Nephron progenitor cell (in vitro differentiated cells): ENCODE data around the gene TMEM8B.
"Not testable (repeated sequence)": the region's sequence is repeated elsewhere in the genome, so short reads cannot be mapped to it uniquely, and the experiment has no call there.

Experiments used
- DNase-seq: peaks from one replicate; pipeline ENCODE4 v3.0.0; 2021
- H3K27ac Mint-ChIP-seq: 2 replicates; pipeline ENCODE4 v1.8.0; 2021; ENCODE audit warnings: mild to moderate bottlenecking, moderate library complexity, mixed read lengths
- H3K27me3 Mint-ChIP-seq: 2 replicates; pipeline ENCODE4 v1.8.0; 2021; ENCODE audit warnings: mild to moderate bottlenecking, low read depth, mixed read lengths; ENCODE audit not compliant: poor library complexity
- H3K36me3 Mint-ChIP-seq: 2 replicates; pipeline ENCODE4 v1.8.0; 2021; ENCODE audit warnings: low read depth, mixed read lengths
- H3K4me1 Mint-ChIP-seq: 2 replicates; pipeline ENCODE4 v1.8.0; 2021; ENCODE audit warnings: mixed read lengths
- H3K4me3 Mint-ChIP-seq: 2 replicates; pipeline ENCODE4 v1.8.0; 2021; ENCODE audit warnings: mild to moderate bottlenecking, moderate library complexity, mixed read lengths
- H3K9me3 Mint-ChIP-seq: 2 replicates; pipeline ENCODE4 v1.8.0; 2021; ENCODE audit warnings: mild to moderate bottlenecking, moderate library complexity, mixed read lengths
- CTCF ChIP-seq: fragments of 200-600 bp; sonication (generic); IDR thresholded peaks from 2 replicates; pipeline ENCODE4 v1.5.0; 2021; ENCODE audit warnings: antibody characterized with exemption

TMEM8B gene

GRCh38 chr9:35911690-35912089 is 82.7 kb downstream of the TMEM8B start:
- Mint-ChIP-seq H3K27ac (no peak overlapping the region), H3K9me3 (no peaks in the 10 kb centered on the region), H3K27me3 (peaks cover 2% of the 10 kb centered on the region), H3K36me3 (no peaks in the 10 kb centered on the region), H3K4me3 (no peak overlapping the region), H3K4me1 (peaks cover 41% of the 10 kb centered on the region)
- no peak for DNase-seq
- TF ChIP-seq CTCF, result no peak

GRCh38 chr9:35912791-35913400 is 83.9 kb downstream of the TMEM8B start:
- no peak for TF ChIP-seq CTCF
- Mint-ChIP-seq H3K9me3 (no peaks in the 10 kb centered on the region), H3K27me3 (peaks cover 2% of the 10 kb centered on the region), H3K4me3 (no peak overlapping the region), H3K4me1 (peaks cover 30% of the 10 kb centered on the region), H3K27ac (no peak overlapping the region), H3K36me3 (no peaks in the 10 kb centered on the region)
- DNase-seq, result no peak

GRCh38 chr9:35913429-35913828 is 84.4 kb downstream of the TMEM8B start:
- not testable (repeated sequence) for DNase-seq, H3K4me3 Mint-ChIP-seq
- H3K4me1 Mint-ChIP-seq, result peaks cover 27% of the 10 kb centered on the region

GRCh38 chr9:35914301-35914807 is 85.3 kb downstream of the TMEM8B start:
- peak; percentile 54 for DNase-seq
- Mint-ChIP-seq H3K4me1 (peaks cover 18% of the 10 kb centered on the region), H3K4me3 (no peak overlapping the region), H3K9me3 (no peaks in the 10 kb centered on the region), H3K27ac (no peak overlapping the region), H3K27me3 (peaks cover 2% of the 10 kb centered on the region), H3K36me3 (no peaks in the 10 kb centered on the region)
- TF ChIP-seq CTCF, result no peak

More at GRCh38 chr9:35913429-35913828, 84.4 kb downstream of the TMEM8B start:
- not testable (repeated sequence) for H3K9me3 Mint-ChIP-seq, H3K27ac Mint-ChIP-seq, H3K27me3 Mint-ChIP-seq, H3K36me3 Mint-ChIP-seq
